ENCODE results near the gene CDKN2AIP. TPM values are rescaled to one million over a fixed set of nuclear protein-coding genes. Genes with fewer than 3 reads are reported as not detected.
"Not testable (repeated sequence)": the region's sequence is repeated elsewhere in the genome, so short reads cannot be mapped to it uniquely, and the experiment has no call there.

The CDKN2AIP gene
- total RNA-seq, 4 donors from 2014 or later: 18.6 to 42.0 (median 31.0) TPM

DNA sequence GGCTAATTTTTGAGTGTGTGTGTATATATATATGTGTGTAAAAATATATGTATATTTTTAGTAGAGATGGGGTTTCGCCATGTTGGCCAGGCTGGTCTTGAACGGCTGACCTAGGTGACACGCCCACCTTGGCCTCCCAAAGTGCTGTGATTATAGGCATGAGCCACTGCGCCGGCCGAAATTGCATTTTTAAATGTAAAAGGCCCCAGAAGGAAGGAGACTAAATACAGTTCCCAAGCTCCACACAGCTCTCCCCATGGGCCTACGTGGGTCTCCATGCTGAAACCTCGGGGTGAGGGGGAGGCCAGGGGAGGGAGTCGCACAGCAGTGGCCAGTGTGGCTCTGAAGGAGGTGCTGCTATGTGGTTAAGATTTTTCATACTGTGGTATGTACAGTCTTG is 12.8 kb upstream of the CDKN2AIP start:
- Histone ChIP-seq H3K4me1 (no peaks in the 10 kb centered on the region), H3K9me3 (no peaks in the 10 kb centered on the region), H3K36me3 (no peaks in the 10 kb centered on the region), H3K27ac (no peak overlapping the region), H3K4me3 (no peak overlapping the region), H3K27me3 (no peaks in the 10 kb centered on the region)
- 92 to 93% methylated on average over 9 of the region's 9 CpGs for WGBS, 2 donors
- no peak for TF ChIP-seq EP300 (IDR thresholded peaks at IDR 0.05)
- no peak for TF ChIP-seq POLR2A (IDR thresholded peaks at IDR 0.05)
- TF ChIP-seq, protein P1, sequence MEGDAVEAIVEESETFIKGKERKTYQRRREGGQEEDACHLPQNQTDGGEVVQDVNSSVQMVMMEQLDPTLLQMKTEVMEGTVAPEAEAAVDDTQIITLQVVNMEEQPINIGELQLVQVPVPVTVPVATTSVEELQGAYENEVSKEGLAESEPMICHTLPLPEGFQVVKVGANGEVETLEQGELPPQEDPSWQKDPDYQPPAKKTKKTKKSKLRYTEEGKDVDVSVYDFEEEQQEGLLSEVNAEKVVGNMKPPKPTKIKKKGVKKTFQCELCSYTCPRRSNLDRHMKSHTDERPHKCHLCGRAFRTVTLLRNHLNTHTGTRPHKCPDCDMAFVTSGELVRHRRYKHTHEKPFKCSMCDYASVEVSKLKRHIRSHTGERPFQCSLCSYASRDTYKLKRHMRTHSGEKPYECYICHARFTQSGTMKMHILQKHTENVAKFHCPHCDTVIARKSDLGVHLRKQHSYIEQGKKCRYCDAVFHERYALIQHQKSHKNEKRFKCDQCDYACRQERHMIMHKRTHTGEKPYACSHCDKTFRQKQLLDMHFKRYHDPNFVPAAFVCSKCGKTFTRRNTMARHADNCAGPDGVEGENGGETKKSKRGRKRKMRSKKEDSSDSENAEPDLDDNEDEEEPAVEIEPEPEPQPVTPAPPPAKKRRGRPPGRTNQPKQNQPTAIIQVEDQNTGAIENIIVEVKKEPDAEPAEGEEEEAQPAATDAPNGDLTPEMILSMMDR (IDR thresholded peaks at IDR 0.05): no peak
- DNase-seq (ENCODE audit: low spot score in 2 of 2): no peak

DNA sequence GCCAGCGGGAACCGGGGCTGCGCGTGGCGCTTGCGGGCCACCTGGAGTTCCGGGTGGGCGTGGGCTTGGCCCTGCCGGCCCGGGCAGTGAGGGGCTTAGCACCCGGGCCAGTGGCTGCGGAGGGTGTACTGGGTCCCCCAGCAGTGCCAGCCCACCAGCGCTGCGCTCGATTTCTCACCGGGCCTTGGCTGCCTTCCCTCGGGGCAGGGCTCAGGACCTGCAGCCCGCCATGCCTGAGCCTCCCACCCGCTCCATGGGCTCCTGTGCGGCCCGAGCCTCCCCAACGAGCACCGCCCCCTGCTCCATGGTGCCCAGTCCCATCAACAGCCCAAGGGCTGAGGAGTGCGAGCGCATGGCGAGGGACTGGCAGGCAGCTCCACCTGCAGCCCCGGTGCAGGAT is 11.3 kb upstream of the CDKN2AIP start:
- 82% methylated on average over 12 of the region's 27 CpGs; no CpG with 5 or more reads in 1 of the 2 donors for WGBS, 2 donors
- H3K36me3 ChIP-seq; H3K27me3 ChIP-seq; H3K4me3 ChIP-seq; H3K9me3 ChIP-seq; H3K4me1 ChIP-seq; H3K27ac ChIP-seq; DNase-seq (ENCODE audit: low spot score in 2 of 2): not testable (repeated sequence)

DNA sequence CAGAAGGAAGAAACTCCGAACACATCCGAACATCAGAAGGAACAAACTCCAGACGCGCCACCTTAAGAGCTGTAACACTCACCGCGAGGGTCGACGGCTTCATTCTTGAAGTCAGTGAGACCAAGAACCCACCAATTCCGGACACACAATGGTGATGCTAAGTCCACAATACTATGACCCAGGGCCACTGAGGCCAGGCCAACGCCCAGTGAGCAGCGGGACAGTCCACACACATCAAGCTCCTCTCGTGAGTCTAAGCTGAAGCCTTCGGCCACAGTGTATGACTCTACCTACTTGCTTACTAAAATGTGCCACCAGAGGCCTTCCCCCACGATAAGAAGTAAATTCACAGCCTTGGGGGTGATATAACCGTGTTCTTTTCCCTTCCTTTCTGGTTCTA is 10.2 kb upstream of the CDKN2AIP start:
- H3K9me3 ChIP-seq: no peaks in the 10 kb centered on the region
- no peak for TF ChIP-seq POLR2A (IDR thresholded peaks at IDR 0.05)
- TF ChIP-seq, protein P1 (IDR thresholded peaks at IDR 0.05): no peak
- TF ChIP-seq EP300 (IDR thresholded peaks at IDR 0.05): no peak
- no peaks in the 10 kb centered on the region for H3K4me1 ChIP-seq
- H3K36me3 ChIP-seq: no peaks in the 10 kb centered on the region
- no peak overlapping the region for H3K4me3 ChIP-seq
- H3K27me3 ChIP-seq: no peaks in the 10 kb centered on the region
- WGBS, 2 donors: 88 to 90% methylated on average over 15 of the region's 15 CpGs
- DNase-seq (ENCODE audit: low spot score in 2 of 2): no peak
- H3K27ac ChIP-seq: no peak overlapping the region

DNA sequence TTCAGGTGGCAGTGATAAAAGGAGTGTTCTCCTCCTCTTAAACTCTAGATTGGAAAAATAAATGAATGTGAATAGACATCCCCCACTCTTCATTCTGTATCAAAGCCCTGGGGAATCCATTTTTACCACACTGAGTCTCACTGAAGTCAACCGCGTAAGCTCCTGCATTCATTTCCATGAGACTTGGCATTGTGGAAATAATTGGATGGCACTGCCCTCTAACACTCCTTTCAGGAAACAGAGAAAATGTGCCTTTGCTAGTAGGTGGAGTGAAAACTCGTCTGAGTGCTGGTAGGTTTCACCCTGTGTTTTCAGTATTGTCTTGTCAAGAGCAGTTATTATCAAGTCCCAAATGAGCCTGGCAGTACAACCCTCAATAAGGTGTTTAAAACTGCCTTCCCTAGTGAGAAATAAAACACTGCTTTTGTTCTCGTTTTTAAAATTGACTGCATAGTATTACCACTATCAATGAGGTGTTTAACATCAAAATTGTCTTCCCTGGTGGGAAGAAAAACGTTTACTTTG is 9.7 kb upstream of the CDKN2AIP start:
- DNase-seq (ENCODE audit: low spot score in 2 of 2): no peak

DNA sequence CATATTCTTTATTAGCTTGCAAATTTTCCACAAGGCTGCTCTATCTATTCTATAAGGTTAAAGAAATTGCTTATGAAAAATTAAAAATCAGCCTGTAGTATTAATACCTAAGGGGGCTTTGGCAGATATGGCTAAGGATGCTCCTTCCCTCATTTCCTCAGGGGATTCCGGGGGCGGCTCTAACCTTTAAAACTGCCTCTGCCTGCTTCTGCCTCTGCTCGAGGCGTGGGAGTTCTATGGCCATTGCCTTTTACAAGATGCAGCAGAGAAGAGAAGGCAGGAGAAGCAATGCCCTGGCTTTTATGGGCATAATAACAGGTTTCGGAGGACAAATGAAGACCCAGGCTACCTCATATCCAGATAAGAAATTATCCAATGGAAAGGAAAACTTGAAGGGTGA is 8.6 kb upstream of the CDKN2AIP start:
- H3K4me1 ChIP-seq: no peaks in the 10 kb centered on the region
- TF ChIP-seq, protein P1 (IDR thresholded peaks at IDR 0.05): no peak
- no peak for TF ChIP-seq POLR2A (IDR thresholded peaks at IDR 0.05)
- TF ChIP-seq EP300 (IDR thresholded peaks at IDR 0.05): no peak
- no peak overlapping the region for H3K27ac ChIP-seq
- H3K27me3 ChIP-seq: no peaks in the 10 kb centered on the region
- H3K36me3 ChIP-seq: no peaks in the 10 kb centered on the region
- DNase-seq (ENCODE audit: low spot score in 2 of 2): no peak
- H3K4me3 ChIP-seq: no peak overlapping the region
- WGBS, 2 donors: 58 to 63% methylated on average over 5 of the region's 5 CpGs
- H3K9me3 ChIP-seq: no peaks in the 10 kb centered on the region

More for the DNA sequence above, 9.7 kb upstream of the CDKN2AIP start:
- 41 to 43% methylated on average over 5 of the region's 5 CpGs for WGBS, 2 donors
- H3K9me3 ChIP-seq: no peaks in the 10 kb centered on the region
- no peaks in the 10 kb centered on the region for H3K4me1 ChIP-seq
- H3K27me3 ChIP-seq: no peaks in the 10 kb centered on the region
- H3K36me3 ChIP-seq: no peaks in the 10 kb centered on the region
- H3K27ac ChIP-seq: no peak overlapping the region
- TF ChIP-seq, protein P1 (IDR thresholded peaks at IDR 0.05): no peak
- TF ChIP-seq POLR2A (IDR thresholded peaks at IDR 0.05) (no peak), EP300 (IDR thresholded peaks at IDR 0.05) (no peak)
- no peak overlapping the region for H3K4me3 ChIP-seq

DNA sequence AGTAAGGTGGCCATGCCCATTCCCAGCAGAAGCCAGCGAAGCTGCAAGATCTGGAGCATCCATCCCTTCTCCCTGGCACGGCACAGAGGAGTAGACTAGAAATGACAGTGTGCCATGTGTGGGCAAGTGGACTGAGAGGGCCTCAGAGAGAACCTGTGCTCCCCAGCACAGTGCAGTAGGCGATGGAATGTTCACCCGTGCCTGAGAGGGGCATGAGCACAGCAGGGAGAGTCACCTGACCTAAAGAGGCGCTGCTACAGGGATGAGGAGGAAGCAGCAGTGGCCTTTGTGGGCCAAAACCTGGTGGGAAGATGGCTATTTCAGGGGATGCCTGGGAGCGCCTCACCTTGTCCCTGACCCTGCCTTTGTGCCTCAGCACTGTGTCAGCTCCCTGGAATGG is 8.0 kb upstream of the CDKN2AIP start:
- Histone ChIP-seq H3K27ac (no peak overlapping the region), H3K36me3 (no peaks in the 10 kb centered on the region), H3K9me3 (no peaks in the 10 kb centered on the region), H3K4me3 (no peak overlapping the region), H3K4me1 (no peaks in the 10 kb centered on the region), H3K27me3 (no peaks in the 10 kb centered on the region)
- DNase-seq (ENCODE audit: low spot score in 2 of 2): no peak
- 63 to 68% methylated on average over 6 of the region's 6 CpGs for WGBS, 2 donors
- TF ChIP-seq EP300 (IDR thresholded peaks at IDR 0.05) (no peak), POLR2A (IDR thresholded peaks at IDR 0.05) (no peak)
- TF ChIP-seq, protein P1 (IDR thresholded peaks at IDR 0.05): no peak

All from tibial nerve (tissue), 4 donors.